ENCODE data around the gene ERV3-1.

The ERV3-1 gene

DNA sequence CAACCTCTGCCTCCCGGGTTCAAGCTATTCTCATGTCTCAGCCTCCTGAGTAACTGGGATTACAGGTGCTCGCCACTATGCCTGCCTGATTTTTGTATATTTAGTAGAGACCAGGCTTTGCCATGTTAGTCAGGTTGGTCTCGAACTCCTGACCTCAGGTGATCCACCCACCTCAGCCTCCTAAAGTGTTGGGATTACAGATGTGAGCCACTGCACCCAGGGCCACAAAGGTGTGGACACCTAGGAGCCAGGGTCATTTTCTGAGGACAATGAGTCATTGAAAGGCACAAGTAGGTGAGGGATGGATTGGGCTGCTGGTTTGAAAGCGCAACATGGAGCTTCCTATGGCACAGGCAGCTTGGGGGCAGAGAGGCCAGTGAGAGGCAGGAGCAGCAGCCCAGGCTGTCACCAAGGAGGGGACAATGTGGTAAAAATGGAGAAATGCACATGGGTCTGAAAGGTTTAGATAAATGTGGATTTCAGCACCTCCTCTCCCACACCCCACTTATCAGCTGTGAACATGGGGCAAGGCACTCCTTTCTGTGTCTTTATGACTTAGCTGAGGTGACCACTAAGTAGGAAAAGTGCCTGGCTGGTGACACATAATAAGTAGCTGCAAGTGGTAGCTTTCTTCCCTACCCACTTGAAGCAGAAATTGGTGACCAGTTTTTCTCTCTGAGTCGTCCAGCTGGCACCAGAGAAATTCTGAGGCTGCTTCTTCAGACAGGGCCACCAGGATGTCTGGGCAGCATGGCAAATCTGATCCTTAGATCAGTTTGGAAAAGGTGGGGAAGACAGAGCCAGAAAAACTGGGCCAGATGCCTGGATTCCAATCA lies 61.6 kb downstream of the ERV3-1 start:
- DNase-seq (ENCODE audit: low read depth, low spot score), result peak; percentile 27
